Left lung (tissue), 10 donors: ENCODE measurements around the gene ARHGEF28. TPM values are rescaled to one million over a fixed set of nuclear protein-coding genes. Genes with fewer than 3 reads are reported as not detected.

ENCODE experiments used
- ATAC-seq: fragments of 200-7000 bp; cut with Tn5 transposase; one replicate; pipeline ENCODE4 v1.9.1; 2020; ENCODE audit warnings: moderate library complexity
- DNase-seq, 4 donors: peaks; one replicate each; pipeline ENCODE4 v3.0.0-alpha.2; 2013 to 2020
- H3K27ac ChIP-seq, 2 donors: fragments of 200-600 bp; sonication (generic) in 1 of 2; one replicate each; pipeline versions ENCODE4 v1.5.0 to v1.8.0; 2020 to 2021
- H3K27me3 ChIP-seq, 2 donors: fragments of 200-600 bp; sonication (generic) in 1 of 2; one replicate each; pipeline versions ENCODE4 v1.5.0 to v1.8.0; 2020 to 2021
- H3K36me3 ChIP-seq, 2 donors: fragments of 200-600 bp; sonication (generic) in 1 of 2; one replicate each; pipeline versions ENCODE4 v1.5.0 to v1.8.0; 2020 to 2021
- H3K4me1 ChIP-seq, 2 donors: fragments of 200-600 bp; one replicate each; pipeline ENCODE4 v1.8.0; 2021
- H3K4me3 ChIP-seq, 2 donors: fragments of 200-600 bp; sonication (generic) in 1 of 2; one replicate each; pipeline versions ENCODE4 v1.5.0 to v1.8.0; 2020 to 2021; ENCODE audit warnings: mild to moderate bottlenecking in 1 of 2
- H3K9me3 ChIP-seq, 2 donors: fragments of 200-600 bp; sonication (generic) in 1 of 2; one replicate each; pipeline versions ENCODE4 v1.5.0 to v1.8.0; 2020 to 2021
- CTCF ChIP-seq, 2 donors: fragments of 200-600 bp; sonication (generic) in 1 of 2; IDR thresholded peaks; one replicate each; pipeline versions ENCODE4 v1.5.0 to v1.8.0; 2021; ENCODE audit warnings: antibody characterized with exemption in 2 of 2
- intact Hi-C, 2 donors: fragments of 100-400 bp; cut with DNase I; formaldehyde crosslinking; loops; one replicate each; pipeline versions ENCODE4 v1.11.2 to v1.14.2; 2022
- polyA plus RNA-seq, 6 donors: library from polyadenylated mRNA; unstranded; fragments of 120-200 nt; gene quantifications; one replicate each; pipeline ENCODE4 v1.2.1, GENCODE V29; 2013; ENCODE audit not compliant: insufficient read length in 6 of 6
- total RNA-seq, 2 donors: library from RNA; stranded (reverse); fragmentation: NEBNext Ultra II Directional; extraction: Animal tissue kit (Norgen Biotek cat#: 25700); gene quantifications; one replicate each; pipeline ENCODE4 v1.2.1, GENCODE V29; 2021
- donor health status: DM: no; HTN: yes; CAD: no.
- donor health status: DM: no; HTN: no; CAD: no.

ARHGEF28 gene
- total and polyA plus RNA-seq, 8 donors = 8.4 to 16.4 (median 10.3) TPM

GRCh38 chr5:73754254-73754653 lies 128.3 kb downstream of the ARHGEF28 start:
- no peak for DNase-seq
- Histone ChIP-seq H3K9me3 (no peaks in the 10 kb centered on the region), H3K27ac (no peak overlapping the region), H3K36me3 (no peaks in the 10 kb centered on the region), H3K4me1 (no peaks in the 10 kb centered on the region), H3K4me3 (no peak overlapping the region), H3K27me3 (peaks cover 0 to 7% of the 10 kb centered on the region in 2 donors)
- TF ChIP-seq CTCF (IDR thresholded peaks at IDR 0.05) = no peak
- intact Hi-C loops = no loop called here
- no peak for ATAC-seq

GRCh38 chr5:73757416-73757815 lies 131.4 kb downstream of the ARHGEF28 start:
- no peaks in the 10 kb centered on the region for H3K27me3 ChIP-seq
- ATAC-seq = no peak
- H3K4me3 ChIP-seq = no peak overlapping the region
- H3K27ac ChIP-seq = no peak overlapping the region
- H3K36me3 ChIP-seq = no peaks in the 10 kb centered on the region
- H3K9me3 ChIP-seq = no peaks in the 10 kb centered on the region
- H3K4me1 ChIP-seq = no peaks in the 10 kb centered on the region
- TF ChIP-seq CTCF (IDR thresholded peaks at IDR 0.05) = no peak
- intact Hi-C loops = no loop called here
- DNase-seq = no peak

- Histone ChIP-seq H3K9me3 (no peaks in the 10 kb centered on the region), H3K36me3 (no peaks in the 10 kb centered on the region), H3K27me3 (no peaks in the 10 kb centered on the region), H3K4me3 (no peak overlapping the region), H3K27ac (peak overlapping the region in 1 of 2 donors; percentile 29), H3K4me1 (no peaks in the 10 kb centered on the region)
- intact Hi-C loops = no loop called here
- no peak for DNase-seq
- ATAC-seq = no peak
- no peak for TF ChIP-seq CTCF (IDR thresholded peaks at IDR 0.05)
Measured at GRCh38 chr5:73759771-73760170, 133.8 kb downstream of the ARHGEF28 start.

GRCh38 chr5:73763300-73764032 lies 137.5 kb downstream of the ARHGEF28 start:
- Histone ChIP-seq H3K27me3 (no peaks in the 10 kb centered on the region), H3K36me3 (no peaks in the 10 kb centered on the region), H3K4me3 (no peak overlapping the region), H3K9me3 (peaks cover 0 to 21% of the 10 kb centered on the region in 2 donors), H3K27ac (no peak overlapping the region), H3K4me1 (no peaks in the 10 kb centered on the region)
- DNase-seq = no peak
- ATAC-seq = no peak
- intact Hi-C loops = no loop called here
- TF ChIP-seq CTCF (IDR thresholded peaks at IDR 0.05) = no peak

GRCh38 chr5:73764586-73764985 lies 138.6 kb downstream of the ARHGEF28 start:
- no peak for ATAC-seq
- Histone ChIP-seq H3K36me3 (no peaks in the 10 kb centered on the region), H3K27ac (no peak overlapping the region), H3K9me3 (peaks cover 0 to 21% of the 10 kb centered on the region in 2 donors), H3K4me1 (no peaks in the 10 kb centered on the region), H3K4me3 (no peak overlapping the region), H3K27me3 (no peaks in the 10 kb centered on the region)
- DNase-seq = no peak
- intact Hi-C loops = no loop called here
- no peak for TF ChIP-seq CTCF (IDR thresholded peaks at IDR 0.05)
